Measurements from ENCODE around the gene TGOLN2. TPM values are rescaled to one million over a fixed set of nuclear protein-coding genes. Genes with fewer than 3 reads are reported as not detected.

The TGOLN2 gene
- total and polyA plus RNA-seq, 2 of the 13 experiments (the other 11 are each of a cell fraction or from before 2014, with no cell fraction given), result 99.6 to 155 TPM

DNA sequence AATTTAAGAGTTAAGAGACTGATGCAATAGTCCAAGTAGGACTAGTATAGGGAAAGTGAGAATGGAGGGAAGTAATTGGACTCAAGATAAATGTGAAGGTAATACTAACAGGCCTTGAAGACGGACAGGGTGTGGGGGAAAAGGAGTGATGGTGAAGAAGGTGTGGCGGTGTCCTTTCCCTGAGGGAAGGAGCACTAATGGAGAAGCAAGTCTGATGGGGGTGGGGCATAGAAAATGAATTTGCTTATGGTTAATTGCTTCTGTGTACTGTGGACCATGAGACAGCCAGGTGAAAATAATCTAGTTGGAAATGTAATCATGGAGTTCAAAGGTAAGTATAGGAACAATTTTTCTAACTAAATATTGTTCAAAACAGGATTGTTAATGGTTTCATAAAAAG lies 7.1 kb upstream of the TGOLN2 start:
- Histone ChIP-seq H3K27me3 (ENCODE audit: control insufficient read depth in 1 of 2, insufficient read depth in 2 of 2, low read length in 2 of 2) (no peaks in the 10 kb centered on the region), H3K4me1 (ENCODE audit: insufficient read depth, low read length) (peaks cover 16% of the 10 kb centered on the region; the same call in 1 of the 2 replicates), H3K9ac (ENCODE audit: insufficient read depth, low read depth, low read length) (no peak overlapping the region), H3K79me2 (ENCODE audit: insufficient read depth, low read length) (no peaks in the 10 kb centered on the region), H3K4me2 (ENCODE audit: low read depth, low read length) (no peak overlapping the region), H3K9me3 (ENCODE audit: low read length) (no peaks in the 10 kb centered on the region), H3K4me3 (replicated peaks in 1 of 3; ENCODE audit: insufficient read depth in 1 of 3, low read depth in 2 of 3, low read length in 3 of 3) (no peak overlapping the region), H3K27ac (ENCODE audit: extremely low read length, insufficient read depth, low read length) (no peak overlapping the region), H3K36me3 (replicated peaks in 1 of 2; ENCODE audit: control insufficient read depth in 1 of 2, insufficient read depth in 2 of 2, low read length in 2 of 2) (no peaks in the 10 kb centered on the region), H4K20me1 (ENCODE audit: insufficient read depth, low read length) (no peaks in the 10 kb centered on the region), H2AFZ (ENCODE audit: low read length) (no peak overlapping the region)
- WGBS (ENCODE audit: low lambda C conversion rate), result 61% methylated on average over 2 of the region's 2 CpGs
- FAIRE-seq, result no peak
- ChIA-PET POLR2A (no interaction called here), CTCF (ENCODE audit: low intra/inter-chr PET ratio, low total read pairs) (no interaction called here)
- TF ChIP-seq ZNF260 (CRISPR knock-in tag; IDR thresholded peaks at IDR 0.05; ENCODE audit: borderline replicate concordance, low read depth) (no peak), MAZ (IDR thresholded peaks at IDR 0.05; ENCODE audit: borderline replicate concordance, low read depth, low read length) (no peak), MAZ (CRISPR knock-in tag; IDR thresholded peaks at IDR 0.05; ENCODE audit: low read depth) (no peak), ZNF24 (IDR thresholded peaks at IDR 0.05) (no peak), ZNF678 (CRISPR knock-in tag; IDR thresholded peaks at IDR 0.05) (no peak), NFE2L1 (CRISPR knock-in tag; IDR thresholded peaks at IDR 0.05; ENCODE audit: borderline replicate concordance) (no peak), ZC3H13 (CRISPR knock-in tag; IDR thresholded peaks at IDR 0.05) (no peak), ELF1 (CRISPR knock-in tag; IDR thresholded peaks at IDR 0.05) (no peak), ZNF589 (CRISPR knock-in tag; conservative IDR thresholded peaks at IDR 0.05) (no peak), ZSCAN9 (CRISPR knock-in tag; IDR thresholded peaks at IDR 0.05; ENCODE audit: borderline replicate concordance) (no peak)
- TF ChIP-seq, protein P1, sequence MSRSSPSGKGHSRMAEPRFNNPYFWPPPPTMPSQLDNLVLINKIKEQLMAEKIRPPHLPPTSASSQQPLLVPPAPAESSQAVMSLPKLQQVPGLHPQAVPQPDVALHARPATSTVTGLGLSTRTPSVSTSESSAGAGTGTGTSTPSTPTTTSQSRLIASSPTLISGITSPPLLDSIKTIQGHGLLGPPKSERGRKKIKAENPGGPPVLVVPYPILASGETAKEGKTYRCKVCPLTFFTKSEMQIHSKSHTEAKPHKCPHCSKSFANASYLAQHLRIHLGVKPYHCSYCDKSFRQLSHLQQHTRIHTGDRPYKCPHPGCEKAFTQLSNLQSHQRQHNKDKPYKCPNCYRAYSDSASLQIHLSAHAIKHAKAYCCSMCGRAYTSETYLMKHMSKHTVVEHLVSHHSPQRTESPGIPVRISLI (CRISPR knock-in tag; IDR thresholded peaks at IDR 0.05; ENCODE audit: borderline replicate concordance), result no peak
- no TSS peak for BruUV-seq (replicated peaks)
- intact Hi-C loops (cut with micrococcal nuclease; ENCODE audit: unreplicated experiment), result no loop called here
- no peak for DNase-seq (ENCODE audit: low spot score)
- no peak for ATAC-seq
- in situ Hi-C loops (cut with HindIII; ENCODE audit: extremely low pct_ligation_motif_present, low pct_unique_long_range_greater_than_20kb), result no loop called here

Data from HepG2 (cell line).